Breast epithelium (tissue), 4 donors: ENCODE results near the gene UBASH3B. TPM values are rescaled to one million over a fixed set of nuclear protein-coding genes. Genes with fewer than 3 reads are reported as not detected.
"Not testable (repeated sequence)": the region's sequence is repeated elsewhere in the genome, so short reads cannot be mapped to it uniquely, and the experiment has no call there.

Experiments used
- DNase-seq, 2 donors: peaks; one replicate each; pipeline ENCODE4 v3.0.0-alpha.2; 2019; ENCODE audit warnings: low spot score in 2 of 2
- H3K27ac ChIP-seq, 2 donors: fragments of 200-600 bp; sonication (generic) in 1 of 2; one replicate each; pipeline ENCODE4 v1.5.1; 2016 to 2019; ENCODE audit warnings: mild to moderate bottlenecking in 1 of 2
- H3K27me3 ChIP-seq, 2 donors: fragments of 200-600 bp; sonication (generic) in 1 of 2; one replicate each; pipeline versions ENCODE4 v1.5.1 to v1.6.0; 2017 to 2019; ENCODE audit warnings: control low read depth in 1 of 2, mild to moderate bottlenecking in 1 of 2
- H3K36me3 ChIP-seq: fragments of 200-600 bp; one replicate; pipeline ENCODE4 v1.5.1; 2019
- H3K4me1 ChIP-seq, 2 donors: fragments of 200-600 bp; sonication (generic); one replicate each; pipeline ENCODE4 v1.5.1; 2016 to 2019; ENCODE audit warnings: control low read depth in 1 of 2
- H3K4me3 ChIP-seq, 3 donors: fragments of 200-600 bp; sonication (generic); 1 replicate in 2 of 3; 2 replicates in 1 of 3; pipeline ENCODE4 v1.5.1; 2016 to 2019; ENCODE audit warnings: mild to moderate bottlenecking in 3 of 3, moderate library complexity in 2 of 3
- H3K9me3 ChIP-seq, 2 donors: fragments of 200-600 bp; sonication (generic) in 1 of 2; one replicate each; pipeline ENCODE4 v1.5.1; 2016 to 2019; ENCODE audit warnings: control low read depth in 1 of 2
- CTCF ChIP-seq, 3 donors: fragments of 450-650 bp; IDR thresholded peaks; one replicate each; pipeline ENCODE4 v1.5.1; 2016 to 2017; ENCODE audit warnings: antibody characterized with exemption in 3 of 3, mild to moderate bottlenecking in 3 of 3, moderate library complexity in 3 of 3
- POLR2A ChIP-seq: fragments of 450-650 bp; IDR thresholded peaks from one replicate; pipeline ENCODE4 v1.6.1; 2016; ENCODE audit warnings: antibody characterized with exemption, mild to moderate bottlenecking, moderate library complexity
- POLR2AphosphoS5 ChIP-seq, 3 donors: sonication (generic); formaldehyde crosslinking; IDR thresholded peaks; one replicate each; pipeline ENCODE4 v1.6.1; 2017; ENCODE audit warnings: antibody characterized with exemption in 3 of 3
- intact Hi-C: fragments of 100-400 bp; cut with DNase I; formaldehyde crosslinking; loops from one replicate; pipeline ENCODE4 v1.15.1; 2023; ENCODE audit warnings: low total_unique reads
- total RNA-seq, 3 donors: library from RNA; depleted of rRNA; stranded (reverse); fragments of >200 nt; gene quantifications; one replicate each; pipeline ENCODE4 v1.1.0, GENCODE V29; 2016

Gene UBASH3B
- total RNA-seq, 3 donors from 2014 or later, result 4.7 to 6.2 (median 4.8) TPM

- TF ChIP-seq CTCF (IDR thresholded peaks at IDR 0.05) (no peak), POLR2A (no peak), POLR2AphosphoS5 (IDR thresholded peaks at IDR 0.05) (no peak)
- H3K4me1 ChIP-seq, result no peaks in the 10 kb centered on the region
- H3K27me3 ChIP-seq, result no peaks in the 10 kb centered on the region
- no peaks in the 10 kb centered on the region for H3K36me3 ChIP-seq
- no peak overlapping the region for H3K27ac ChIP-seq
- H3K4me3 ChIP-seq, result no peak overlapping the region
- no peaks in the 10 kb centered on the region for H3K9me3 ChIP-seq
- intact Hi-C loops, result no loop called here
- DNase-seq, result no peak
Measured at GRCh38 chr11:122617926-122618325, 37.6 kb upstream of the UBASH3B start.

- H3K27me3 ChIP-seq, result no peaks in the 10 kb centered on the region
- no peak overlapping the region for H3K4me3 ChIP-seq
- intact Hi-C loops, result no loop called here
- no peaks in the 10 kb centered on the region for H3K4me1 ChIP-seq
- H3K9me3 ChIP-seq, result no peaks in the 10 kb centered on the region
- TF ChIP-seq POLR2AphosphoS5 (IDR thresholded peaks at IDR 0.05) (no peak), POLR2A (no peak), CTCF (IDR thresholded peaks at IDR 0.05) (no peak)
- H3K36me3 ChIP-seq, result no peaks in the 10 kb centered on the region
- no peak for DNase-seq
- no peak overlapping the region for H3K27ac ChIP-seq
Measured at GRCh38 chr11:122618927-122619326, 36.6 kb upstream of the UBASH3B start.

GRCh38 chr11:122619757-122620156 is 35.8 kb upstream of the UBASH3B start:
- H3K27me3 ChIP-seq, result no peaks in the 10 kb centered on the region
- no peaks in the 10 kb centered on the region for H3K36me3 ChIP-seq
- no peaks in the 10 kb centered on the region for H3K9me3 ChIP-seq
- DNase-seq, result no peak
- no peak overlapping the region for H3K4me3 ChIP-seq
- no peak overlapping the region for H3K27ac ChIP-seq
- H3K4me1 ChIP-seq, result no peaks in the 10 kb centered on the region
- TF ChIP-seq POLR2A, result no peak
- no peak for TF ChIP-seq CTCF (IDR thresholded peaks at IDR 0.05)
- TF ChIP-seq POLR2AphosphoS5 (IDR thresholded peaks at IDR 0.05), result no peak
- intact Hi-C loops, result no loop called here

- intact Hi-C loops, H3K9me3 ChIP-seq, H3K27ac ChIP-seq, H3K4me3 ChIP-seq, H3K27me3 ChIP-seq, H3K4me1 ChIP-seq, H3K36me3 ChIP-seq, DNase-seq: not testable (repeated sequence)
Measured at GRCh38 chr11:122625501-122625900, 30.0 kb upstream of the UBASH3B start.

- intact Hi-C loops, result no loop called here
- DNase-seq, result no peak
- Histone ChIP-seq H3K9me3 (no peaks in the 10 kb centered on the region), H3K27me3 (no peaks in the 10 kb centered on the region), H3K36me3 (no peaks in the 10 kb centered on the region), H3K4me3 (no peak overlapping the region), H3K4me1 (no peaks in the 10 kb centered on the region), H3K27ac (no peak overlapping the region)
- no peak for TF ChIP-seq POLR2A
- TF ChIP-seq CTCF (IDR thresholded peaks at IDR 0.05), result no peak
- TF ChIP-seq POLR2AphosphoS5 (IDR thresholded peaks at IDR 0.05), result no peak
Measured at GRCh38 chr11:122625976-122626665, 29.4 kb upstream of the UBASH3B start.
